Stomach (tissue), 9 donors: Measurements from ENCODE around the gene SLC39A3. TPM values are rescaled to one million over a fixed set of nuclear protein-coding genes. Genes with fewer than 3 reads are reported as not detected.

Source experiments
- DNase-seq, 2 donors: peaks; one replicate each; pipeline versions ENCODE4 v3.0.0 to v3.0.0-alpha.2; 2013 to 2019
- H3K27ac ChIP-seq, 5 donors: fragments of 200-600 bp in 4 of 5; sonication (generic) in 4 of 5; one replicate each; pipeline ENCODE4 v1.5.1; 2013 to 2019; ENCODE audit warnings: mild to moderate bottlenecking in 1 of 5, moderate library complexity in 1 of 5
- H3K27me3 ChIP-seq, 3 donors: fragments of 200-600 bp; sonication (generic); one replicate each; pipeline ENCODE4 v1.5.1; 2017 to 2019; ENCODE audit warnings: mixed run types in 1 of 3
- H3K36me3 ChIP-seq, 4 donors: fragments of 200-600 bp; sonication (generic); 1 replicate in 3 of 4; 2 replicates in 1 of 4; pipeline ENCODE4 v1.5.1; 2016 to 2019
- H3K4me1 ChIP-seq, 4 donors: fragments of 200-600 bp; sonication (generic); one replicate each; pipeline ENCODE4 v1.5.1; 2016 to 2019
- H3K4me3 ChIP-seq, 4 donors: fragments of 200-600 bp; sonication (generic) in 3 of 4; one replicate each; pipeline ENCODE4 v1.5.1; 2016 to 2019; ENCODE audit warnings: mild to moderate bottlenecking in 1 of 4
- H3K9me3 ChIP-seq, 4 donors: fragments of 200-600 bp; sonication (generic); one replicate each; pipeline ENCODE4 v1.5.1; 2016 to 2019
- EP300 ChIP-seq: sonication (generic); formaldehyde crosslinking; IDR thresholded peaks from one replicate; pipeline ENCODE4 v1.6.1; 2017; ENCODE audit warnings: antibody characterized with exemption
- POLR2A ChIP-seq, 4 donors: fragments of 450-650 bp; IDR thresholded peaks; one replicate each; pipeline ENCODE4 v1.6.1; 2016; ENCODE audit warnings: antibody characterized with exemption in 4 of 4, control low read depth in 2 of 4, mild to moderate bottlenecking in 1 of 4, moderate library complexity in 1 of 4
- POLR2AphosphoS5 ChIP-seq, 3 donors: sonication (generic); formaldehyde crosslinking; IDR thresholded peaks; one replicate each; pipeline ENCODE4 v1.6.1; 2016; ENCODE audit warnings: antibody characterized with exemption in 3 of 3
- WGBS, 5 donors: extraction: QIAGEN DNeasy Blood & Tissue Kit in 3 of 5; methylation state at CpG; one replicate each; pipeline versions ENCODE4 v1.1.5 to v1.1.7; 2013 to 2018; 5-methylcytosine and 5-hydroxymethylcytosine counted together
- intact Hi-C: fragments of 100-400 bp; cut with DNase I; formaldehyde crosslinking; loops from one replicate; pipeline ENCODE4 v1.15.1; 2023; ENCODE audit warnings: low total_unique reads
- polyA plus RNA-seq, 3 donors: library from polyadenylated mRNA; stranded (reverse); fragments of 200-250 nt; gene quantifications; one replicate each; pipeline ENCODE4 v1.2.3, GENCODE V29; 2013
- total RNA-seq, 5 donors: library from RNA; depleted of rRNA; stranded (reverse); fragments of >200 nt; gene quantifications; one replicate each; pipeline versions ENCODE4 v1.1.0 to v1.2.3, GENCODE V29; 2014 to 2016
- TF ChIP-seq, protein P1 (sequence below), 7 experiments: fragments of 450-650 bp in 4 of 7; fragments of 200-600 bp in 3 of 7; sonication (generic) in 3 of 7; IDR thresholded peaks; one replicate each; pipeline ENCODE4 v1.5.1; 2016 to 2019; ENCODE audit warnings: antibody characterized with exemption in 7 of 7, control low read depth in 2 of 7, mild to moderate bottlenecking in 1 of 7
- donor health status: healthy with polysubstance abuse.
- donor health status: Bipolar disorder and iron deficiency.
- donor health status: healthy.

Gene SLC39A3
- total and polyA plus RNA-seq, 8 donors, result 3.6 to 33.6 (median 14.9) TPM; not detected in 1

- intact Hi-C loops, result no loop called here
- Histone ChIP-seq H3K27ac (no peak overlapping the region), H3K4me3 (no peak overlapping the region), H3K27me3 (no peaks in the 10 kb centered on the region), H3K36me3 (peaks cover 0 to 12% (median 0%) of the 10 kb centered on the region in 4 donors), H3K9me3 (no peaks in the 10 kb centered on the region), H3K4me1 (no peaks in the 10 kb centered on the region)
- TF ChIP-seq, protein P1, sequence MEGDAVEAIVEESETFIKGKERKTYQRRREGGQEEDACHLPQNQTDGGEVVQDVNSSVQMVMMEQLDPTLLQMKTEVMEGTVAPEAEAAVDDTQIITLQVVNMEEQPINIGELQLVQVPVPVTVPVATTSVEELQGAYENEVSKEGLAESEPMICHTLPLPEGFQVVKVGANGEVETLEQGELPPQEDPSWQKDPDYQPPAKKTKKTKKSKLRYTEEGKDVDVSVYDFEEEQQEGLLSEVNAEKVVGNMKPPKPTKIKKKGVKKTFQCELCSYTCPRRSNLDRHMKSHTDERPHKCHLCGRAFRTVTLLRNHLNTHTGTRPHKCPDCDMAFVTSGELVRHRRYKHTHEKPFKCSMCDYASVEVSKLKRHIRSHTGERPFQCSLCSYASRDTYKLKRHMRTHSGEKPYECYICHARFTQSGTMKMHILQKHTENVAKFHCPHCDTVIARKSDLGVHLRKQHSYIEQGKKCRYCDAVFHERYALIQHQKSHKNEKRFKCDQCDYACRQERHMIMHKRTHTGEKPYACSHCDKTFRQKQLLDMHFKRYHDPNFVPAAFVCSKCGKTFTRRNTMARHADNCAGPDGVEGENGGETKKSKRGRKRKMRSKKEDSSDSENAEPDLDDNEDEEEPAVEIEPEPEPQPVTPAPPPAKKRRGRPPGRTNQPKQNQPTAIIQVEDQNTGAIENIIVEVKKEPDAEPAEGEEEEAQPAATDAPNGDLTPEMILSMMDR (IDR thresholded peaks at IDR 0.05), result no peak
- TF ChIP-seq POLR2A (IDR thresholded peaks at IDR 0.05), result no peak
- no peak for TF ChIP-seq POLR2AphosphoS5 (IDR thresholded peaks at IDR 0.05)
- TF ChIP-seq EP300, result no peak
- DNase-seq, result no peak
- 77 to 88% (median 79%) methylated on average over 20 of the region's 20 CpGs for WGBS, 5 donors
These were observed 56.3 kb downstream of the SLC39A3 start for GRCh38 chr19:2683430-2684003.

Other genes with a start within 250 kb of the SLC39A3 start
- 10 to 100 TPM in 1 of 5 donors, 1 to 10 TPM in 3, under 1 TPM in 1; 0.58 to 15.1 (median 3.6) TPM for gene GNG7, start 37.3 kb downstream of the SLC39A3 start, total RNA-seq
- gene GNG7, start 37.3 kb downstream of the SLC39A3 start, polyA plus RNA-seq, result 1 to 10 TPM; 3.4 to 7.0 (median 5.0) TPM
- 1 to 10 TPM in 2 of 5 donors, under 1 TPM in 2, not detected in 1; 0.73 to 2.9 (median 1.0) TPM for gene DIRAS1, start 18.6 kb downstream of the SLC39A3 start, total RNA-seq
- gene DIRAS1, start 18.6 kb downstream of the SLC39A3 start, polyA plus RNA-seq, result 1 to 10 TPM; 2.1 to 8.4 (median 2.8) TPM
- 100 to 1,000 TPM in 1 of 5 donors, 10 to 100 TPM in 4; 18.5 to 173 (median 41.1) TPM for gene SGTA, start 43.3 kb upstream of the SLC39A3 start, total RNA-seq
- gene SGTA, start 43.3 kb upstream of the SLC39A3 start, polyA plus RNA-seq, result 10 to 100 TPM; 46.1 to 64.8 (median 59.3) TPM
- 100 to 1,000 TPM in 1 of 5 donors, 10 to 100 TPM in 4; 16.1 to 244 (median 50.8) TPM for gene THOP1, start 45.5 kb upstream of the SLC39A3 start, total RNA-seq
- 10 to 100 TPM; 16.2 to 47.9 (median 46.5) TPM for gene THOP1, start 45.5 kb upstream of the SLC39A3 start, polyA plus RNA-seq
- gene ZNF554, start 79.9 kb upstream of the SLC39A3 start, total RNA-seq, result 10 to 100 TPM in 2 of 5 donors, 1 to 10 TPM in 2, under 1 TPM in 1; 0.58 to 21.4 (median 7.5) TPM
- gene ZNF554, start 79.9 kb upstream of the SLC39A3 start, polyA plus RNA-seq, result 1 to 10 TPM; 1.6 to 2.7 (median 2.2) TPM
- 10 to 100 TPM in 1 of 5 donors, 1 to 10 TPM in 3, under 1 TPM in 1; 0.58 to 11.2 (median 2.6) TPM for gene ZNF555, start 101.5 kb upstream of the SLC39A3 start, total RNA-seq
- gene ZNF555, start 101.5 kb upstream of the SLC39A3 start, polyA plus RNA-seq, result 1 to 10 TPM; 1.2 to 2.4 (median 1.9) TPM
- under 1 TPM in 1 of 5 donors, not detected in 4; 0.58 TPM for gene ZNF556, start 127.3 kb upstream of the SLC39A3 start, total RNA-seq
- gene ZNF556, start 127.3 kb upstream of the SLC39A3 start, polyA plus RNA-seq, result under 1 TPM in 2 of 3 donors, not detected in 1; 0.19 to 0.23 TPM
- 10 to 100 TPM in 4 of 5 donors, under 1 TPM in 1; 0.89 to 42.0 (median 16.5) TPM for gene ZNF57, start 160.9 kb upstream of the SLC39A3 start, total RNA-seq
- gene ZNF57, start 160.9 kb upstream of the SLC39A3 start, polyA plus RNA-seq, result 10 to 100 TPM in 1 of 3 donors, 1 to 10 TPM in 2; 7.4 to 11.2 (median 9.5) TPM
- 10 to 100 TPM in 2 of 5 donors, 1 to 10 TPM in 2, under 1 TPM in 1; 0.29 to 65.3 (median 6.5) TPM for gene ZNF77, start 205.0 kb upstream of the SLC39A3 start, total RNA-seq
- gene ZNF77, start 205.0 kb upstream of the SLC39A3 start, polyA plus RNA-seq, result 1 to 10 TPM; 2.0 to 2.4 (median 2.3) TPM
- 1 to 10 TPM in 2 of 5 donors, under 1 TPM in 2, not detected in 1; 0.73 to 7.0 (median 1.8) TPM for gene TLE6, start 237.5 kb upstream of the SLC39A3 start, total RNA-seq
- 1 to 10 TPM in 2 of 3 donors, under 1 TPM in 1; 0.31 to 3.4 (median 2.7) TPM for gene TLE6, start 237.5 kb upstream of the SLC39A3 start, polyA plus RNA-seq